HCT116 (cell line): ENCODE measurements around the gene TTC24. TPM values are rescaled to one million over a fixed set of nuclear protein-coding genes. Genes with fewer than 3 reads are reported as not detected.

Experiments used
- ATAC-seq: fragments of 200-7000 bp; cut with Tn5 transposase; 2 replicates; pipeline ENCODE4 v1.9.1; 2020; ENCODE audit warnings: mild to moderate bottlenecking, moderate library complexity
- BruUV-seq: library from RNA; stranded (reverse); fragments of 400-500 nt; replicated peaks from 2 replicates; lab custom pipeline; 2021; lab: Mats Ljungman, UMichigan
- CTCF ChIA-PET: fragments of 300-600 bp; sonication (Branson Sonifier 250); formaldehyde crosslinking; loops from one replicate; lab custom pipeline; 2021; ENCODE audit warnings: antibody characterized with exemption; lab: Charles Lee
- POLR2A ChIA-PET: fragments of 300-600, 350-600 bp; sonication (Branson Sonifier 250); formaldehyde crosslinking; loops from one replicate; lab custom pipeline; 2021; ENCODE audit warnings: antibody characterized with exemption; lab: Charles Lee
- RAD21 ChIA-PET, 2 experiments: fragments of 300-600 bp; sonication (Branson Sonifier 250); formaldehyde crosslinking; loops; one replicate each; lab custom pipeline; 2023; ENCODE audit warnings: low total read pairs in 2 of 2; ENCODE audit not compliant: uncharacterized antibody in 2 of 2, unreplicated experiment in 2 of 2, low non-redundant PET in 1 of 2; lab: Charles Lee
- DNase-seq: peaks from one replicate; pipeline ENCODE4 v3.0.0-alpha.2; 2010; ENCODE audit warnings: low read depth, low spot score
- H2AFZ ChIP-seq: fragments of 200-600 bp; shearing (Covaris generic), sonication (generic); 2 replicates; pipeline ENCODE4 v1.6.1; 2017; ENCODE audit warnings: low read depth, mixed run types, mixed read lengths, antibody characterized with exemption, low read length; ENCODE audit not compliant: poor library complexity, severe bottlenecking
- H3K27ac ChIP-seq: 2 replicates; pipeline ENCODE4 v1.5.1; 2012; ENCODE audit warnings: low read depth, low read length
- H3K27me3 ChIP-seq: fragments of 200-600 bp; sonication (generic); 2 replicates; pipeline ENCODE4 v1.6.1; 2016; ENCODE audit warnings: mixed run types, low read length, mixed read lengths; ENCODE audit not compliant: insufficient read depth
- H3K36me3 ChIP-seq, 2 experiments: fragments of 200-500 bp in 1 of 2; fragments of 200-600 bp in 1 of 2; sonication (Bioruptor generic) in 1 of 2; sonication (generic) in 1 of 2; 2 replicates each; pipeline versions ENCODE4 v1.5.1 to v1.6.1; 2014 to 2016; ENCODE audit warnings: low read length in 2 of 2, inconsistent platforms in 1 of 2, mixed read lengths in 1 of 2, mixed run types in 1 of 2; ENCODE audit not compliant: insufficient read depth in 2 of 2, control insufficient read depth in 1 of 2
- H3K4me1 ChIP-seq, 2 experiments: fragments of 200-600 bp in 1 of 2; sonication (generic) in 1 of 2; 2 replicates each; pipeline versions ENCODE4 v1.5.1 to v1.6.1; 2012 to 2017; ENCODE audit warnings: low read length in 2 of 2, inconsistent platforms in 1 of 2, mild to moderate bottlenecking in 1 of 2, mixed read lengths in 1 of 2, mixed run types in 1 of 2, moderate library complexity in 1 of 2; ENCODE audit not compliant: insufficient read depth in 2 of 2, control insufficient read depth in 1 of 2
- H3K4me2 ChIP-seq: fragments of 200-600 bp; sonication (generic); 2 replicates; pipeline ENCODE4 v1.6.1; 2017; ENCODE audit warnings: mixed run types, low read length, mixed read lengths
- H3K4me3 ChIP-seq, 2 experiments: fragments of 200-600 bp in 1 of 2; sonication (generic) in 1 of 2; replicated peaks in 1 of 2; 2 replicates each; pipeline ENCODE4 v1.5.1; 2011 to 2016; ENCODE audit warnings: low read length in 2 of 2, control low read depth in 1 of 2, low read depth in 1 of 2, mild to moderate bottlenecking in 1 of 2, mixed read lengths in 1 of 2, mixed run types in 1 of 2
- H3K79me2 ChIP-seq: fragments of 200-600 bp; sonication (generic); 2 replicates; pipeline ENCODE4 v1.6.1; 2017; ENCODE audit warnings: mild to moderate bottlenecking, mixed run types, low read length, moderate library complexity, mixed read lengths; ENCODE audit not compliant: insufficient read depth
- H3K9ac ChIP-seq: fragments of 200-600 bp; sonication (generic); 2 replicates; pipeline ENCODE4 v1.6.1; 2016; ENCODE audit warnings: low read length, mixed read lengths
- H3K9me2 ChIP-seq: fragments of 200-600 bp; sonication (generic), shearing (Covaris generic); 2 replicates; pipeline ENCODE4 v1.6.1; 2017; ENCODE audit warnings: mixed run types, mild to moderate bottlenecking, moderate library complexity; ENCODE audit not compliant: insufficient read depth
- H3K9me3 ChIP-seq, 2 experiments: fragments of 200-500 bp in 1 of 2; fragments of 200-600 bp in 1 of 2; sonication (Bioruptor generic) in 1 of 2; sonication (generic) in 1 of 2; 2 replicates each; pipeline ENCODE4 v1.6.1; 2014 to 2017; ENCODE audit warnings: low read length in 2 of 2, mixed read lengths in 2 of 2, inconsistent platforms in 1 of 2, low read depth in 1 of 2, mild to moderate bottlenecking in 1 of 2, mixed run types in 1 of 2, moderate library complexity in 1 of 2; ENCODE audit not compliant: control insufficient read depth in 1 of 2, insufficient read depth in 1 of 2
- H4K20me1 ChIP-seq: fragments of 200-600 bp; sonication (generic), shearing (Covaris generic); 2 replicates; pipeline ENCODE4 v1.6.1; 2017; ENCODE audit warnings: mixed run types, mild to moderate bottlenecking, moderate library complexity; ENCODE audit not compliant: insufficient read depth
- CBX3 ChIP-seq: IDR thresholded peaks from 2 replicates; pipeline ENCODE4 v1.6.1; 2012; ENCODE audit warnings: low read depth
- CEBPB ChIP-seq: IDR thresholded peaks from 2 replicates; pipeline ENCODE4 v1.6.1; 2012; ENCODE audit warnings: low read depth
- EGR1 ChIP-seq: IDR thresholded peaks from 2 replicates; pipeline ENCODE4 v1.6.1; 2012; ENCODE audit warnings: low read depth
- ELF1 ChIP-seq: IDR thresholded peaks from 2 replicates; pipeline ENCODE4 v1.6.1; 2012; ENCODE audit warnings: low read depth, borderline replicate concordance
- EZH2 ChIP-seq: fragments of 200-600 bp; sonication (generic); IDR thresholded peaks from 2 replicates; pipeline ENCODE4 v1.6.1; 2017; ENCODE audit warnings: antibody characterized with exemption, mixed run types
- EZH2phosphoT487 ChIP-seq: fragments of 200-600 bp; IDR thresholded peaks from 2 replicates; pipeline ENCODE4 v1.6.1; 2018; ENCODE audit warnings: antibody characterized with exemption, borderline replicate concordance
- FOSL1 ChIP-seq: IDR thresholded peaks from 2 replicates; pipeline ENCODE4 v1.6.1; 2012; ENCODE audit warnings: low read depth
- JUND ChIP-seq: IDR thresholded peaks from 2 replicates; pipeline ENCODE4 v1.6.1; 2012
- POLR2A ChIP-seq: IDR thresholded peaks from 2 replicates; pipeline ENCODE4 v1.7.0; 2011; ENCODE audit warnings: borderline replicate concordance; ENCODE audit not compliant: insufficient read depth, insufficient read length; ENCODE audit errors: extremely low read depth
- RAD21 ChIP-seq: IDR thresholded peaks from 2 replicates; pipeline ENCODE4 v1.6.1; 2012; ENCODE audit warnings: low read depth, mild to moderate bottlenecking
- SIN3A ChIP-seq: IDR thresholded peaks from 2 replicates; pipeline ENCODE4 v1.6.1; 2012; ENCODE audit warnings: low read depth
- SP1 ChIP-seq: IDR thresholded peaks from 2 replicates; pipeline ENCODE4 v1.6.1; 2012; ENCODE audit warnings: low read depth
- TCF7L2 ChIP-seq: IDR thresholded peaks from 2 replicates; pipeline ENCODE4 v1.7.0; 2011; ENCODE audit warnings: borderline replicate concordance, inconsistent platforms; ENCODE audit not compliant: insufficient read depth, insufficient read length; ENCODE audit errors: extremely low read depth
- YY1 ChIP-seq: IDR thresholded peaks from 2 replicates; pipeline ENCODE4 v1.6.1; 2011; ENCODE audit warnings: low read length, low read depth, moderate library complexity, mild to moderate bottlenecking; ENCODE audit not compliant: insufficient replicate concordance; ENCODE audit errors: extremely low read depth
- ZFX ChIP-seq: fragments of 450-650 bp; IDR thresholded peaks from 2 replicates; pipeline ENCODE4 v1.6.1; 2017
- ZNF274 ChIP-seq: fragments of 200-500 bp; sonication (Bioruptor generic); IDR thresholded peaks from 2 replicates; pipeline ENCODE4 v1.6.1; 2014; ENCODE audit warnings: mild to moderate bottlenecking, low read depth, low read length, inconsistent platforms
- intact Hi-C: fragments of 100-400 bp; cut with micrococcal nuclease; formaldehyde crosslinking; loops from 2 replicates; pipeline ENCODE4 v1.10.0; 2022
- total RNA-seq: library from RNA; stranded (reverse); gene quantifications from one replicate; pipeline ENCODE4 v1.2.1, GENCODE V29; 2021; ENCODE audit not compliant: unreplicated experiment
- TF ChIP-seq, protein P1 (sequence below): IDR thresholded peaks from 2 replicates; pipeline ENCODE4 v1.6.1; 2012
- TF ChIP-seq, protein P2 (sequence below): IDR thresholded peaks from 2 replicates; pipeline ENCODE4 v1.6.1; 2011; ENCODE audit warnings: mild to moderate bottlenecking, low read length, moderate library complexity; ENCODE audit not compliant: insufficient replicate concordance; ENCODE audit errors: extremely low read depth

Gene TTC24
- total RNA-seq, 1 experiment from 2014 or later: not detected

DNA sequence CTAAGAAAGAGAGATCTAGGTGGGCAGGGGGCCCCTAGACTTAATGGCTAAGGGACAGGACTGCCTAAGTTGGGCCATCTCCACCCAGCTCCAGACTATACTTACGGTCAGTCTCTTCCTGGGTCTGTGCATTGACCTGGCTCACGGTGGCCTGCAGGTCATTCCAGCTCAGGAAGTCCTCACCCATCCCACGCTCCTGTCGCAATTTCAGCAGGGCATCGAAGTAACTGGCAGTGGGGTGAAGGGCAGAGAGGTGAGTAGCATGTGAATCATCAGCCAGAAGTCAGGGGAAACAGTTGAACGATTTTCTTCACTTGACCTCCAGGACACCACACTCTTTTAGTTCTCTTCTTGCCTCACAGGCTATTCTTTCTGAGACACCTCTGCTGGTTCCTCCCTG is 27.7 kb upstream of the TTC24 start:
- RAD21 ChIA-PET: no interaction called here
- no peak overlapping the region for H3K27ac ChIP-seq
- ATAC-seq (peak; percentile 79), DNase-seq (peak; percentile 23)
- intact Hi-C loops: loop anchor here (5.0 kb wide), 1 partner anchor 40 kb away; no protein-coding TSS in a partner anchor
- no peaks in the 10 kb centered on the region for H4K20me1 ChIP-seq
- no peaks in the 10 kb centered on the region for H3K9me2 ChIP-seq
- BruUV-seq: no TSS peak
- H2AFZ ChIP-seq: no peak overlapping the region
- CTCF ChIA-PET: no interaction called here
- no peaks in the 10 kb centered on the region for H3K79me2 ChIP-seq
- H3K4me1 ChIP-seq: peaks cover 0 to 17% of the 10 kb centered on the region in 2 experiments; a peak in 2 of 4 replicates
- POLR2A ChIA-PET: no interaction called here
- no peaks in the 10 kb centered on the region for H3K27me3 ChIP-seq
- H3K4me2 ChIP-seq: peak overlapping the region; percentile 46
- H3K4me3 ChIP-seq: peak overlapping the region in 1 of 2 experiments; percentile 6; a peak in 1 of 4 replicates
- no peaks in the 10 kb centered on the region for H3K9me3 ChIP-seq
- H3K36me3 ChIP-seq: peaks cover 16 to 20% of the 10 kb centered on the region in 2 experiments; a peak in 3 of 4 replicates
- H3K9ac ChIP-seq: no peak overlapping the region
- TF ChIP-seq FOSL1 (peak; percentile 78), JUND (peak; percentile 32; the same call in 1 of the 2 replicates), SP1 (peak; percentile 43), CEBPB (peak; percentile 81)
- TF ChIP-seq, protein P1, sequence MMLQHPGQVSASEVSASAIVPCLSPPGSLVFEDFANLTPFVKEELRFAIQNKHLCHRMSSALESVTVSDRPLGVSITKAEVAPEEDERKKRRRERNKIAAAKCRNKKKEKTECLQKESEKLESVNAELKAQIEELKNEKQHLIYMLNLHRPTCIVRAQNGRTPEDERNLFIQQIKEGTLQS: no peak

DNA sequence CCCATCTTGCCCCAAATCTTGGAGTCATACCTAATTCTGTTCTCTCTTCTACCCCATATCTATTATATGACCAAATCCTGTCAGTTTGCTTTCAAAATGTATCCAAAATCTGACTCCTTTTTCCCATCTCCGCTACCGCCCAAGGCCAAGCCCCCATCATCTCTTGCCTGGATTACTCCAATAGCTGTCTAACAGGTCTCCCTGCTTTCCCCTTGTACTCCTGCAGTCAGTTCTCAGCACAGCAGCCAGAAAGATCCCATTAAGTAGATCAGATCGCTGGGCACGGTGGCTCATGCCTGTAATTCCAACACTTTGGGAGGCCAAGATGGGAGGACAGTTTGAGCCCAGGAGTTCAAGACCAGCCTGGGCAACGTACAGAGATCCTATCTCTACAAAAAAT is 27.0 kb upstream of the TTC24 start:
- no peaks in the 10 kb centered on the region for H3K9me2 ChIP-seq
- peak overlapping the region; percentile 46 for H3K4me2 ChIP-seq
- H3K36me3 ChIP-seq: peaks cover 14 to 20% of the 10 kb centered on the region in 2 experiments; a peak in 3 of 4 replicates
- H3K4me3 ChIP-seq: no peak overlapping the region
- H3K27me3 ChIP-seq: no peaks in the 10 kb centered on the region
- no peaks in the 10 kb centered on the region for H3K9me3 ChIP-seq
- H3K4me1 ChIP-seq: peaks cover 0 to 17% of the 10 kb centered on the region in 2 experiments; a peak in 2 of 4 replicates
- intact Hi-C loops: loop anchor here (5.0 kb wide), 1 partner anchor 40 kb away; no protein-coding TSS in a partner anchor
- ChIA-PET CTCF (no interaction called here), POLR2A (no interaction called here), RAD21 (no interaction called here)
- H3K27ac ChIP-seq: no peak overlapping the region
- no peak for ATAC-seq
- no peak overlapping the region for H3K9ac ChIP-seq
- no TSS peak for BruUV-seq
- H2AFZ ChIP-seq: no peak overlapping the region
- no peaks in the 10 kb centered on the region for H3K79me2 ChIP-seq
- DNase-seq: no peak
- H4K20me1 ChIP-seq: no peaks in the 10 kb centered on the region
- TF ChIP-seq EGR1 (no peak), EZH2phosphoT487 (no peak), TCF7L2 (no peak), ZFX (no peak), ZNF274 (no peak), YY1 (no peak), CBX3 (no peak), SP1 (no peak), SIN3A (no peak), JUND (no peak), FOSL1 (no peak), ELF1 (no peak), RAD21 (no peak), EZH2 (no peak), POLR2A (no peak), CEBPB (no peak)
- TF ChIP-seq, protein P2, sequence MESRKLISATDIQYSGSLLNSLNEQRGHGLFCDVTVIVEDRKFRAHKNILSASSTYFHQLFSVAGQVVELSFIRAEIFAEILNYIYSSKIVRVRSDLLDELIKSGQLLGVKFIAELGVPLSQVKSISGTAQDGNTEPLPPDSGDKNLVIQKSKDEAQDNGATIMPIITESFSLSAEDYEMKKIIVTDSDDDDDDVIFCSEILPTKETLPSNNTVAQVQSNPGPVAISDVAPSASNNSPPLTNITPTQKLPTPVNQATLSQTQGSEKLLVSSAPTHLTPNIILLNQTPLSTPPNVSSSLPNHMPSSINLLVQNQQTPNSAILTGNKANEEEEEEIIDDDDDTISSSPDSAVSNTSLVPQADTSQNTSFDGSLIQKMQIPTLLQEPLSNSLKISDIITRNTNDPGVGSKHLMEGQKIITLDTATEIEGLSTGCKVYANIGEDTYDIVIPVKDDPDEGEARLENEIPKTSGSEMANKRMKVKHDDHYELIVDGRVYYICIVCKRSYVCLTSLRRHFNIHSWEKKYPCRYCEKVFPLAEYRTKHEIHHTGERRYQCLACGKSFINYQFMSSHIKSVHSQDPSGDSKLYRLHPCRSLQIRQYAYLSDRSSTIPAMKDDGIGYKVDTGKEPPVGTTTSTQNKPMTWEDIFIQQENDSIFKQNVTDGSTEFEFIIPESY: no peak
- TF ChIP-seq, protein P1: no peak
